Mucosa of rectum (tissue), 2 donors: Measurements from ENCODE around the gene KDM4E.
"Not testable (repeated sequence)": the region's sequence is repeated elsewhere in the genome, so short reads cannot be mapped to it uniquely, and the experiment has no call there.

Experiments
- H3K27ac ChIP-seq, 2 donors: one replicate each; pipeline ENCODE4 v1.7.0; 2013; ENCODE audit warnings: inconsistent platforms in 2 of 2, low read depth in 2 of 2, low read length in 2 of 2
- H3K27me3 ChIP-seq, 2 donors: one replicate each; pipeline ENCODE4 v1.7.0; 2013; ENCODE audit warnings: low read length in 2 of 2; ENCODE audit not compliant: control insufficient read depth in 2 of 2, insufficient read depth in 2 of 2
- H3K36me3 ChIP-seq, 2 donors: one replicate each; pipeline ENCODE4 v1.7.0; 2013; ENCODE audit warnings: low read length in 2 of 2; ENCODE audit not compliant: control insufficient read depth in 2 of 2, insufficient read depth in 2 of 2
- H3K4me1 ChIP-seq, 2 donors: one replicate each; pipeline ENCODE4 v1.7.0; 2013; ENCODE audit warnings: low read length in 2 of 2, mild to moderate bottlenecking in 1 of 2; ENCODE audit not compliant: control insufficient read depth in 2 of 2, insufficient read depth in 2 of 2
- H3K4me3 ChIP-seq, 2 donors: one replicate each; pipeline ENCODE4 v1.7.0; 2013; ENCODE audit warnings: low read length in 2 of 2
- H3K9ac ChIP-seq, 2 donors: one replicate each; pipeline ENCODE4 v1.7.0; 2013; ENCODE audit warnings: low read length in 2 of 2, low read depth in 1 of 2, mild to moderate bottlenecking in 1 of 2
- H3K9me3 ChIP-seq, 2 donors: one replicate each; pipeline ENCODE4 v1.7.0; 2013; ENCODE audit warnings: low read length in 2 of 2; ENCODE audit not compliant: control insufficient read depth in 2 of 2
- donor health status: healthy.
- donor health status: Normal muscosa, but diverticular disease.

The KDM4E gene

DNA sequence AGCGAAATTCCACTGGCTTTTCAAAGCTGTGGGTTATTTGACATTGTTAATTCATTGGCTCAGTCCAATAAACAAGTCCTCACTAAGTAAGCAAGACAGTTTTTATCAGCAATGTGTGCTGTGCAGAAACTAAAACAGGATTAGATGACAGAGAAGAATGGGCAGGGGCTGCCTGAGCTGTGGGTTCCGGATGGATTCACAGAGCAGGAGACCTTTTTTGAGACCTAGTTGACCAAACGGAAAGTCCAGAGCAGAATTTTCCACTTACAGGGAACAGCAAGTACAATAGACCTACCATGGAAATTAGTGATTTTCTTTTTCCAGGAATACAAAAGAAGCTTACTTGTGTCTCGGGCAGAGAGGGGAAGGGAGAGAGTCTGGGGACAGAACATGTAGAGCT lies 19.0 kb downstream of the KDM4E start:
- Histone ChIP-seq H3K9ac (no peak overlapping the region), H3K4me1 (no peaks in the 10 kb centered on the region), H3K4me3 (no peak overlapping the region), H3K27me3 (no peaks in the 10 kb centered on the region), H3K9me3 (no peaks in the 10 kb centered on the region), H3K36me3 (no peaks in the 10 kb centered on the region), H3K27ac (no peak overlapping the region)

DNA sequence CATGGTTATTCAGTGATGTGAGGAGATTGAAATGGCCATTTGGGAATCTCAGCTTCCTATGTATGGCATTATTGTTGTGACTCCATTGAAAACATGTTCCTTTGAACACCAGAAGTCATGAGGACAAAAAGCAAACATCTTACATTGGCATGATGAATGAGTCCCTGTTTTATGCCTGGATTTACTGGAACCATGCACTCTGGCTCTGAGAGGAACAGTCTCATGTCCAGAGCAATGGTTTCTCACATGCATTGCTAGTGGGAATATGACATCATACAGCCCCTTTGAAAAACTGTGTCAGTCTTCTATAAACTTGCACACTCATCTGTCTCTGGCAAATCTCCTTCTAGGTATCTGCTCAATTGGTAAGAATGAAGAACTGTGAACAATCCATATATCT lies 20.8 kb downstream of the KDM4E start:
- Histone ChIP-seq H3K27ac (no peak overlapping the region), H3K4me1 (no peaks in the 10 kb centered on the region), H3K36me3 (no peaks in the 10 kb centered on the region), H3K4me3 (no peak overlapping the region), H3K9ac (no peak overlapping the region), H3K27me3 (no peaks in the 10 kb centered on the region), H3K9me3 (no peaks in the 10 kb centered on the region)

DNA sequence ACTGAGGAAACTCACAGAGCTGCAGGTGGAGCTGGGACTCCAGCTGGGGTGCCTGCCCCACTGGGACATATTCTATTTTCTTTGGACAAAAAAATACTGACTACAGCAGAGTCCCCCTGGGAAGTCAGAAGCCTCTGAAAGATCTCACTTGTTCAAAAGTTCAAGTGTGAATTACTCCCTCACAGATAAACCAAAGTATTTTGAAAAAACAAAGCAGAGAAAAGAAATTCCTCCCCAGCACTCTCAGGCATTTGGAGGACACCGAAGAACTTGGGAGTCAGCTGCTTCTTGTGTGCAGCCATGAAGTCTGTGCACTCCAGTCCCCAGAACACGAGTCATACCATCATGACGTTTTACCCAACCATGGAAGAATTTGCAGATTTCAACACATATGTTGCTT lies 24.1 kb downstream of the KDM4E start, which contains the start of gene KDM4F:
KDM4F (plus strand) TSS at position 301 of the 400 bp plus-strand sequence.
- not testable (repeated sequence) for H3K4me3 ChIP-seq, H3K4me1 ChIP-seq, H3K9ac ChIP-seq, H3K9me3 ChIP-seq, H3K27me3 ChIP-seq, H3K36me3 ChIP-seq, H3K27ac ChIP-seq

DNA sequence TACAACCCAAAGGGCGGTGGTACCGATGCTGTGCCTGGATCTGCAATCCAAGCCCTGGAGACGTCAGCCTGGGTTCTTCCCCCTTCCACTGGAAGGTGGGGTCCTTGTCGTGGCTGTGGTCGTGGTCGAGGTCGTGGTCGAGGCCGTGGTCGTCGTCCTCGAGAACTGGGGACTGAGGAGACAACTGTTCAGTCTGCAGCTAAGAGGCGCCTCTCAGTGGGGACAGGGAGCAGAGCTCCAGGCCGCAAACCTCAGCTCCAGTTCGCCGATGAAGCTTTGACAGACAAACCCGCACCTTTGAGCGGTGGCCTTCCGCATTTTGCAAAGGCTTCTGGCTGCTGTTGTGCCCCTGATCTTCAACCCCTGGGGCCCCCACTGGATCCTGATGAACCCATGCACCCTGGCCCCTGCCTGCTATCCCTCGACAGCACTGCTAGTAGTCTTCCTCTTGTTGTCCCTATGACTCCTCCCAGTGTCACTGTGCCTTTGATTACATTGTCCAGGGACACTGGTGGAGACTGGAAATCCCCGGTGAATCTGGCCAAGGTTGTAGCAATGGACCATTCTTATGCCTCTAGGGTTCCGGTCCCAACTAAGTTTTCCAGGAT lies 25.6 kb downstream of the KDM4E start:
- Histone ChIP-seq H3K9me3 (no peaks in the 10 kb centered on the region), H3K9ac (no peak overlapping the region), H3K27me3 (no peaks in the 10 kb centered on the region), H3K4me1 (peaks cover 0 to 2% of the 10 kb centered on the region in 2 donors), H3K36me3 (no peaks in the 10 kb centered on the region), H3K27ac (no peak overlapping the region), H3K4me3 (no peak overlapping the region)

DNA sequence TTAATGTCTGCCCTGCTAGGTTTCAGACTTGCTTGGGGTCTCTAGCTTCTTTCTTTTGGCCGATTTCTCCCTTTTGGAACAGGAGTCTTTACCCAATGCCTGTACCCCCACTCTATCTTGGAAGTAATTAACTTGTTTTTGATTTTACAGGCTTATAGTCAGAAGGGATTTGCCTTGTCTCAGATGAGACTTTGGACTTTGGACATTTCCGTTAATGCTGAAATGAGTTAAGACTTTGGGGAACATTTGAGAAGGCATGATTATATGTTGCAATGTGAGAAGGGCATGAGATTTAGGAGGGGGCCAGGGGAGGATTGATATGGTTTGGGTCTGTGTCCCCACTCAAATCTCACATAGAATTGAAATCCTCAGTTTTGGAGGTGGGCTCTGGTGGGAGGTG lies 29.3 kb downstream of the KDM4E start:
- H3K9me3 ChIP-seq, result no peaks in the 10 kb centered on the region
- H3K27ac ChIP-seq, result no peak overlapping the region
- H3K9ac ChIP-seq, result no peak overlapping the region

DNA sequence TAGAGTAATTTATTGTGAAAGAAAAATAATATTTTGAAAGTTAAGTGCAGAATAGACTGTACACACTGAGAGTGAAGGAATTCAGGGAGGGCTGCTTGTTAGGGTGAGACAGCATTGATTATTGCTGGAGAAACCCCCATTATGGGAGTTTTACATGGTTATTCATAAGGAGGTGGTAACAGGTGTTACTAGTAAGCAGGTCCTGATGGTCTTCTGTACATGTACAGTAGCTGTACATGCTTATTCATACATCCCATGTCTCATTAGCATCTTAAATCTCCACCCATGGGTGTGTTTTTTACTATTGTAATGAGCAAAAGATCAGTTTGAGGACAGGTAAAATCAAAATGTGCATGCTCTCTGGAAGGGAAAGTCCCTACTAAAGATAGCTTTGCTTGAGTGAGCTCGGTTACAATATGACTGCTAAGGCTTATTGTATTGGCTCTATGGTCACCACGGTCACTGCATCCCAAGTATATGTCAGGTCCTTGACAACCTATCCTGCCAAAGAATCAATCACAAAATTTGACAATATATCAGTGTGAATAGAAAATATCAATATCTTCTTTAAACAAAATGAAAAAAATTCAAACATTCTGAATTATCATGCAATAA lies 30.3 kb downstream of the KDM4E start:
- H3K4me3 ChIP-seq, result no peak overlapping the region
- no peak overlapping the region for H3K9ac ChIP-seq
- H3K27ac ChIP-seq, result no peak overlapping the region
- H3K4me1 ChIP-seq, result peaks cover 0 to 2% of the 10 kb centered on the region in 2 donors
- H3K27me3 ChIP-seq, result no peaks in the 10 kb centered on the region
- H3K9me3 ChIP-seq, result no peaks in the 10 kb centered on the region
- no peaks in the 10 kb centered on the region for H3K36me3 ChIP-seq

More for the DNA sequence above, 29.3 kb downstream of the KDM4E start:
- Histone ChIP-seq H3K27me3 (no peaks in the 10 kb centered on the region), H3K36me3 (no peaks in the 10 kb centered on the region), H3K4me3 (no peak overlapping the region), H3K4me1 (peaks cover 0 to 2% of the 10 kb centered on the region in 2 donors)

DNA sequence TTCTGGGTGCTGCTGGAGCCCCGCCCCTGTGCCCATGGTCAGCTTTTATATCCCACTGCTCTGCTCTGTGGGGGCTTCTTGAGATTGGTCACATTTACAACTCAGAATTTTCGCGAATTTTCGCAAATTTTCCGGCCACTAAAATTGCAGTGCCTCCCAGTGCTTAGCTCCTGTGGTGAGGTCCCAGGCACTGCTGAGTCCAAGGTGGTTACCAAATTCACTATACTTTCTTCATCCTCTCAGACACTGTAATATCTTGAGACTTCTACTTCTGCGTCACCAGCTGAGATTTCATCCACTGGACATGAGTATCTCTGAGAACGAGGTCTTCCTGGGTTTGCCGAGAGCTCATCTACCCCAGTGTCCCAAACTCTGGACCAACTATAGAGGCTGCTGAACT lies 32.9 kb downstream of the KDM4E start:
- H3K4me1 ChIP-seq, result peaks cover 0 to 2% of the 10 kb centered on the region in 2 donors
- H3K4me3 ChIP-seq, result no peak overlapping the region
- H3K36me3 ChIP-seq, result no peaks in the 10 kb centered on the region
- H3K27ac ChIP-seq, result no peak overlapping the region
- no peak overlapping the region for H3K9ac ChIP-seq
- no peaks in the 10 kb centered on the region for H3K9me3 ChIP-seq
- H3K27me3 ChIP-seq, result no peaks in the 10 kb centered on the region

DNA sequence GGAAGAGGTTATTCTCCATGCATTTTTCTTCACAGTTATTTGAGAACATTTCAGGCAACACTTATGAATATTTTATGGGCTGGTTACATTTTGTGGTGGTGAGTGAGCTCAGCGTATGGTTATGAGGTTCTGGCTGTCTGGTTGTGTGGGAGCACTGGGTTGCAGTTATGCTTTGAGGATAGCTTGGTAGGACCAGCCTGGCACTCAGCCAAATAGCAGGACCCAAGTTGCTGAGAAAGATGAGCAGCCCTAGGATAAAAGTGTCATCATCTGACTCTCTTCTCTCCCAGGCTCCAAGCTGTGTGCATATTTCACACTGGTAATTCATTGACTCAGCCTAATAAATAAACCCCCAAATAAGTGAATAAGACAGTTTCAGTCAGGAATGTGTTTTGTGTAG lies 33.6 kb downstream of the KDM4E start:
- Histone ChIP-seq H3K4me3 (no peak overlapping the region), H3K9ac (no peak overlapping the region), H3K9me3 (no peaks in the 10 kb centered on the region), H3K4me1 (peaks cover 0 to 2% of the 10 kb centered on the region in 2 donors), H3K27ac (no peak overlapping the region), H3K27me3 (no peaks in the 10 kb centered on the region), H3K36me3 (no peaks in the 10 kb centered on the region)

DNA sequence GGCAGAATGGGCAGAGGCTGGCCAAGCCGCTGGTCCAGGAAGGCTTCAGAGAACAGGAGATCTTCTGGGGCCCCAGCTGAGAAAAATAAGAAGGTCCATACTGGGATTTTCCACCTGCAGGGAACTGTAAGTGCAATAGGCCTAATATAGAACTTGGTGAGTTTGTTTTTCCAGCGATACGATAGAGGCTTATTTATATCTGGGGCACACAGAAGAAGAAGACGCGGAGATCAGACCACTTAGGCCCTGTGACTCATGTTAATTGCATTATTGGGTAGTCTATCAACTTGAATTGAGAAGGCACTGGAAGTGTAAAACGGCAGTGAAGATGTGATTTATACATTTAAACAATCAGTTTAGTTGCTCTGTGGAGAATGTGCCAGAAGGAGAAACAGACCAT lies 34.0 kb downstream of the KDM4E start:
- no peaks in the 10 kb centered on the region for H3K9me3 ChIP-seq
- H3K27ac ChIP-seq, result no peak overlapping the region
- peaks cover 0 to 2% of the 10 kb centered on the region in 2 donors for H3K4me1 ChIP-seq
- H3K9ac ChIP-seq, result no peak overlapping the region
- H3K27me3 ChIP-seq, result no peaks in the 10 kb centered on the region
- no peaks in the 10 kb centered on the region for H3K36me3 ChIP-seq
- H3K4me3 ChIP-seq, result no peak overlapping the region

DNA sequence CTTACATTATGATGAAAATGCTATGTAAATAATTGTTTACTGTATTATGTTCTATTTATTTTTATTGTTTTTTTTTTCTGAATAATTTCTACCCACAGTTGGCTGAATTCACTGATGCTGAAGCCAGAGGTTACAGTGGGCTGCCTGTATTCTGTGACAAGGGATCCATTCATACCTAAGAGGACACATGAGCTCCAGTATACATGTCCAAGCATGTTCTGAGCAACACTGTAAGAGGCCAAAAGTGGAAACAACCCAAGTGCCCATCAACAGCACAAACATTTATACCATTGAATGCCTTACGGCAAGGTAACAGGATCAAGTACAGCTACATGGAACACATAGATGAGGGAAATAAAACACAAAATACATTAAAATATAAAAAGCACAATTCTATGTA lies 40.3 kb downstream of the KDM4E start:
- Histone ChIP-seq H3K27ac (no peak overlapping the region), H3K9ac (no peak overlapping the region), H3K36me3 (no peaks in the 10 kb centered on the region), H3K27me3 (no peaks in the 10 kb centered on the region), H3K4me1 (peaks cover 9 to 18% of the 10 kb centered on the region in 2 donors), H3K9me3 (no peaks in the 10 kb centered on the region), H3K4me3 (no peak overlapping the region)
